ENCODE measurements around the gene KDM4C.

DNA sequence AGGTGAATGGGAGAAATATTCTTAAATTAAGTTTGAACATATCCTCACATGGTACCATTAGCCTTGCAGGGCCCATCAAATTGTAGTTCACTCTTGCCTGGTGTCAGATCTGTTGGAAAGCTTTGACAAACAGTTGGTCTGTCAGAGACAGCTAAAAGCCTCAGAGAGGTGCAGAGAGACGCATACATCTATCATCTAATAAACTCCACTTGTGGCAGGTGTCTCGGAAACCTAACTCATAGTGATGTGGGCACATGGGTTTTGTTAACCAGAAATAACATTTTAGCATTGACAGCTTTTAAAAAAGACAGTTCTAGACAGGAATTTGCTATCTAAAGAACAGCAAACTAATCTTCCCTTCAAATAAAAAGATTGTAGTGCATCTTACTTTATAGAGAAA, 315.9 kb downstream of the KDM4C start:
- TF ChIP-seq, protein P1, sequence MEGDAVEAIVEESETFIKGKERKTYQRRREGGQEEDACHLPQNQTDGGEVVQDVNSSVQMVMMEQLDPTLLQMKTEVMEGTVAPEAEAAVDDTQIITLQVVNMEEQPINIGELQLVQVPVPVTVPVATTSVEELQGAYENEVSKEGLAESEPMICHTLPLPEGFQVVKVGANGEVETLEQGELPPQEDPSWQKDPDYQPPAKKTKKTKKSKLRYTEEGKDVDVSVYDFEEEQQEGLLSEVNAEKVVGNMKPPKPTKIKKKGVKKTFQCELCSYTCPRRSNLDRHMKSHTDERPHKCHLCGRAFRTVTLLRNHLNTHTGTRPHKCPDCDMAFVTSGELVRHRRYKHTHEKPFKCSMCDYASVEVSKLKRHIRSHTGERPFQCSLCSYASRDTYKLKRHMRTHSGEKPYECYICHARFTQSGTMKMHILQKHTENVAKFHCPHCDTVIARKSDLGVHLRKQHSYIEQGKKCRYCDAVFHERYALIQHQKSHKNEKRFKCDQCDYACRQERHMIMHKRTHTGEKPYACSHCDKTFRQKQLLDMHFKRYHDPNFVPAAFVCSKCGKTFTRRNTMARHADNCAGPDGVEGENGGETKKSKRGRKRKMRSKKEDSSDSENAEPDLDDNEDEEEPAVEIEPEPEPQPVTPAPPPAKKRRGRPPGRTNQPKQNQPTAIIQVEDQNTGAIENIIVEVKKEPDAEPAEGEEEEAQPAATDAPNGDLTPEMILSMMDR (IDR thresholded peaks at IDR 0.05) = no peak
- no peak for TF ChIP-seq POLR2A (IDR thresholded peaks at IDR 0.05)
